Osteocyte (in vitro differentiated cells): ENCODE data around the gene ST8SIA3. TPM values are rescaled to one million over a fixed set of nuclear protein-coding genes. Genes with fewer than 3 reads are reported as not detected.

Source experiments
- DNase-seq: peaks from one replicate; pipeline ENCODE4 v3.0.0; 2021; ENCODE audit warnings: mixed read lengths; ENCODE audit not compliant: unreplicated experiment; ENCODE audit errors: extremely low spot score
- H3K27ac Mint-ChIP-seq: one replicate; pipeline ENCODE4 v1.8.0; 2021; ENCODE audit warnings: mild to moderate bottlenecking, mixed read lengths; ENCODE audit not compliant: unreplicated experiment
- H3K27me3 Mint-ChIP-seq: one replicate; pipeline ENCODE4 v1.8.0; 2021; ENCODE audit warnings: mixed read lengths; ENCODE audit not compliant: unreplicated experiment
- H3K36me3 Mint-ChIP-seq: one replicate; pipeline ENCODE4 v1.8.0; 2021; ENCODE audit warnings: mixed read lengths; ENCODE audit not compliant: unreplicated experiment
- H3K4me1 Mint-ChIP-seq: one replicate; pipeline ENCODE4 v1.8.0; 2021; ENCODE audit warnings: mixed read lengths; ENCODE audit not compliant: unreplicated experiment
- H3K4me3 Mint-ChIP-seq: one replicate; pipeline ENCODE4 v1.8.0; 2021; ENCODE audit warnings: mild to moderate bottlenecking, moderate library complexity, mixed read lengths; ENCODE audit not compliant: unreplicated experiment
- H3K9me3 Mint-ChIP-seq: one replicate; pipeline ENCODE4 v1.8.0; 2021; ENCODE audit warnings: mixed read lengths; ENCODE audit not compliant: unreplicated experiment
- CTCF ChIP-seq: fragments of 200-600 bp; sonication (generic); IDR thresholded peaks from 2 replicates; pipeline ENCODE4 v1.5.0; 2021; ENCODE audit warnings: antibody characterized with exemption, mild to moderate bottlenecking, moderate library complexity
- total RNA-seq: library from RNA; stranded (reverse); gene quantifications from 2 replicates; pipeline ENCODE4 v1.2.1, GENCODE V29; 2021

The ST8SIA3 gene
- total RNA-seq, 1 donor from 2014 or later, result not detected

DNA sequence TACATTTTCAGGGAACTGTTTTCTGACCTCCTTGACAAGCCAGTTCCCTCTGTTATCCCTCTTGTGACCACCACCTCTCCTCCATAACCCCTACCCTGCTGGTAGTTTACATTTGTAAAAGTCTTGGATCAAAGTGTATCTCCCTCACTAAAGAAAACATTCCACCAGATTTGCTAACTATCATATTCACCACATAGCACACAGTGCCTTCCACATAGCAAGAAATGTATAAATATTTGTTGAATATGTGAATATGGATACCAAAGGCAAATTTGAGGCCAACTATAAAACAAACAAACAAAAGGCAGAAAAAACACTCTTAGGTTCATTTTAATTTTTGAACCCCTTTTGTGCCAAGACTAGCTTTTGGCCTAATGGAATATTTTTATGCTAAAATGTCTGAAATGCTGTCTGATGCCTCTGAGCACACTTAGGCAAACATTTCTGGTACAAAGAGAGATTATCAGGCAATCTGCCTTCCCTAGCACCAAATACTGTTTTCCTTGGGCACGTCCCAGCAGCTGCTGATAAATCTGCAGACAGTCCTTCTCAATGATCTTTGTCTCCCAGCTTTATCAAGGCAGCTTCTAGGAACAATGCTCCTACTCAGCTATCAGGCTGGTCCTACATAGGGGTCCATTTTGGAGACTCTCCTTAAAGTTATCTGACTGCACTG, 26.7 kb upstream of the ST8SIA3 start:
- no peak overlapping the region for H3K27ac Mint-ChIP-seq
- DNase-seq, result no peak
- H3K9me3 Mint-ChIP-seq, result no peaks in the 10 kb centered on the region
- H3K36me3 Mint-ChIP-seq, result no peaks in the 10 kb centered on the region
- H3K4me3 Mint-ChIP-seq, result no peak overlapping the region
- H3K4me1 Mint-ChIP-seq, result no peaks in the 10 kb centered on the region
- no peak for TF ChIP-seq CTCF
- no peaks in the 10 kb centered on the region for H3K27me3 Mint-ChIP-seq

DNA sequence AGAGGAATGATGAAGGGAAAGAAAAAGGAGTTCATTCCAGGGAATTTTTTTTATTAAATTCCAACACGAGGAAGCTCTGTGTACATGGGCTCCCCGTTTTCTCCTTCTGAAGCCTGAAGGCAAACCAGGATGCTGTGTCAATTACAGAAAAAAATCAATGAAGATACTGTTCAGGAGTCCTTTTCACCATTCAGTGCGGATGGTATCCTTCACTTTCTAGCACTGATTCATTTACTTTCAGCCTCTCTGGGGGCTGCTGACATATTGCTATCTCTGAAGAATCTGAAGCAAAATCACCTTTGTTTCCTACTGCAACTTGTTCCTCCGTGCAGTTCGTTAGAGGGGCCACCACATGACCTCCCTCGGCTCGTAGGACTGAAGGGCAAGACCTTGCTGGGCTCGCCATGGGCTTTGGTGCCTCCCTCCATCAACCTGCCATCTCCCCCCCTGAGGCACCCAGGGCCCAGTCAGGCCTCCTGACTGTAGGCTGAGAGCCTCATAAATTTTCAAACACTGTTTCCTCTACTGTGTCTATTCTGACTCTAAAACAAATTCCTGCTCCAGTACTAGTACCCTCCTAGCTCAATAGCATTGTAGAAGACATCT, 25.5 kb upstream of the ST8SIA3 start:
- no peak overlapping the region for H3K27ac Mint-ChIP-seq
- no peaks in the 10 kb centered on the region for H3K9me3 Mint-ChIP-seq
- H3K27me3 Mint-ChIP-seq, result no peaks in the 10 kb centered on the region
- H3K36me3 Mint-ChIP-seq, result no peaks in the 10 kb centered on the region
- no peak for TF ChIP-seq CTCF
- H3K4me3 Mint-ChIP-seq, result no peak overlapping the region
- H3K4me1 Mint-ChIP-seq, result no peaks in the 10 kb centered on the region
- DNase-seq, result no peak

GRCh38 chr18:57328665-57329064, 23.7 kb upstream of the ST8SIA3 start:
- H3K27me3 Mint-ChIP-seq, result no peaks in the 10 kb centered on the region
- TF ChIP-seq CTCF, result no peak
- DNase-seq, result no peak
- H3K4me3 Mint-ChIP-seq, result no peak overlapping the region
- H3K4me1 Mint-ChIP-seq, result no peaks in the 10 kb centered on the region
- no peaks in the 10 kb centered on the region for H3K9me3 Mint-ChIP-seq
- H3K36me3 Mint-ChIP-seq, result no peaks in the 10 kb centered on the region
- H3K27ac Mint-ChIP-seq, result no peak overlapping the region

- H3K4me3 Mint-ChIP-seq, result no peak overlapping the region
Observed at GRCh38 chr18:57329856-57330255, 22.5 kb upstream of the ST8SIA3 start.

More at GRCh38 chr18:57329856-57330255, 22.5 kb upstream of the ST8SIA3 start:
- no peak overlapping the region for H3K27ac Mint-ChIP-seq
- DNase-seq, result no peak
- H3K36me3 Mint-ChIP-seq, result no peaks in the 10 kb centered on the region
- no peak for TF ChIP-seq CTCF
- no peaks in the 10 kb centered on the region for H3K4me1 Mint-ChIP-seq
- no peaks in the 10 kb centered on the region for H3K27me3 Mint-ChIP-seq
- no peaks in the 10 kb centered on the region for H3K9me3 Mint-ChIP-seq
